Heart left ventricle (tissue), 16 donors: ENCODE measurements around the gene SFT2D3. TPM values are rescaled to one million over a fixed set of nuclear protein-coding genes. Genes with fewer than 3 reads are reported as not detected.

Experiments used
- ATAC-seq, 4 donors: fragments of 200-7000 bp; cut with Tn5 transposase; one replicate each; pipeline ENCODE4 v1.9.1; 2020 to 2022; ENCODE audit warnings: moderate library complexity in 4 of 4, mild to moderate bottlenecking in 3 of 4, moderate number of reproducible peaks in 1 of 4
- DNase-seq, 5 donors: peaks; one replicate each; pipeline ENCODE4 v3.0.0-alpha.2; 2020
- H3K27ac ChIP-seq, 12 donors: fragments of 200-600 bp; sonication (generic) in 4 of 12; one replicate each; pipeline versions ENCODE4 v1.5.0 to v1.8.0; 2016 to 2022; ENCODE audit warnings: mild to moderate bottlenecking in 2 of 12
- H3K27me3 ChIP-seq, 9 donors: fragments of 200-600 bp; sonication (generic) in 2 of 9; one replicate each; pipeline versions ENCODE4 v1.5.1 to v1.8.0; 2016 to 2022; ENCODE audit warnings: mild to moderate bottlenecking in 3 of 9
- H3K36me3 ChIP-seq, 9 donors: fragments of 200-600 bp; sonication (generic) in 2 of 9; one replicate each; pipeline versions ENCODE4 v1.5.0 to v1.8.0; 2018 to 2022; ENCODE audit warnings: mild to moderate bottlenecking in 2 of 9
- H3K4me1 ChIP-seq, 12 donors: fragments of 200-600 bp; sonication (generic) in 4 of 12; one replicate each; pipeline versions ENCODE4 v1.5.0 to v1.8.0; 2016 to 2022; ENCODE audit warnings: mild to moderate bottlenecking in 3 of 12
- H3K4me3 ChIP-seq, 12 donors: fragments of 200-600 bp; sonication (generic) in 4 of 12; one replicate each; pipeline versions ENCODE4 v1.5.0 to v1.8.0; 2017 to 2022; ENCODE audit warnings: mild to moderate bottlenecking in 9 of 12, moderate library complexity in 4 of 12
- H3K9me3 ChIP-seq, 12 donors: fragments of 200-600 bp; sonication (generic) in 4 of 12; one replicate each; pipeline versions ENCODE4 v1.5.0 to v1.8.0; 2016 to 2022; ENCODE audit warnings: mild to moderate bottlenecking in 1 of 12
- CTCF ChIP-seq, 12 donors: fragments of 200-600 bp; sonication (generic) in 4 of 12; IDR thresholded peaks; one replicate each; pipeline versions ENCODE4 v1.5.0 to v1.8.0; 2018 to 2022; ENCODE audit warnings: antibody characterized with exemption in 12 of 12, mild to moderate bottlenecking in 5 of 12
- POLR2A ChIP-seq, 2 donors: fragments of 450-650 bp; IDR thresholded peaks; one replicate each; pipeline ENCODE4 v1.6.1; 2017; ENCODE audit warnings: antibody characterized with exemption in 2 of 2, mild to moderate bottlenecking in 2 of 2, moderate library complexity in 2 of 2
- WGBS, 4 donors: extraction: QIAGEN DNeasy Blood & Tissue Kit in 2 of 4; methylation state at CpG; one replicate each; pipeline versions ENCODE4 v1.1.5 to v1.1.7; 2013 to 2018; 5-methylcytosine and 5-hydroxymethylcytosine counted together
- intact Hi-C, 10 donors: fragments of 100-400 bp; cut with DNase I; formaldehyde crosslinking; loops; one replicate each; pipeline versions ENCODE4 v1.11.1 to v1.14.2; 2022
- polyA plus RNA-seq, 2 donors: library from polyadenylated mRNA; stranded (reverse); fragments of 200-250 nt; gene quantifications; one replicate each; pipeline ENCODE4 v1.2.3, GENCODE V29; 2013
- total RNA-seq, 9 donors: library from RNA; depleted of rRNA in 2 of 9; stranded (reverse); fragments of >200 nt in 2 of 9; fragmentation: NEBNext Ultra II Directional in 3 of 9; extraction: Animal tissue kit (Norgen Biotek cat#: 25700) in 3 of 9; gene quantifications; one replicate each; pipeline versions ENCODE4 v1.1.0 to v1.2.4, GENCODE V29; 2016 to 2023
- donor health status: ischemic (EF 13 %, LVEDD 7.1; RV severe dilation, severe dysfunction).
- donor health status: healthy with polysubstance abuse.
- donor health status: DM: no; HTN: yes; CAD: no.
- donor health status: DM: no; HTN: no; CAD: no.
- donor health status: ischemic (EF 25% LVEDD 6.9; RV normal size, moderate dysfunction).
- donor health status: ischemic (EF 25% LVEDD 5.7; RV mildly dilated, moderate dysfunction).
- donor health status: healthy.
- donor health status: DM: yes; HTN: yes; CAD: no.
- donor health status: ischemic (EF 35%, LVEDD 5.7; RV mildly dilated, moderate dysfunction).
- donor health status: nonischemic (EF 11% LVEDD 7.7; RV severe dilation, severe dysfunction).
- donor health status: DM: yes; HTN: yes; CAD: no.
- donor health status: PGD.
- donor health status: ischemic (EF 29% LVEDD 5.4; RV normal size, mild dysfunction).
- donor health status: nonischemic (EF 23%, LVEDD 6.1; RV moderate dilation, normal function).

Gene SFT2D3
- total and polyA plus RNA-seq, 11 donors = 2.4 to 5.2 (median 3.6) TPM

GRCh38 chr2:127715778-127716449 is 14.6 kb downstream of the SFT2D3 start:
- ATAC-seq (no peak), DNase-seq (no peak)
- Histone ChIP-seq H3K36me3 (peaks cover 0 to 82% (median 59%) of the 10 kb centered on the region in 9 donors), H3K27ac (no peak overlapping the region), H3K27me3 (no peaks in the 10 kb centered on the region), H3K9me3 (no peaks in the 10 kb centered on the region), H3K4me1 (peaks cover 0 to 7% (median 0%) of the 10 kb centered on the region in 12 donors), H3K4me3 (no peak overlapping the region)
- TF ChIP-seq POLR2A (IDR thresholded peaks at IDR 0.05) = no peak
- TF ChIP-seq CTCF (IDR thresholded peaks at IDR 0.05) = no peak
- 86 to 90% (median 88%) methylated on average over 14 of the region's 14 CpGs for WGBS, 4 donors
- intact Hi-C loops = no loop called here

- Histone ChIP-seq H3K4me3 (no peak overlapping the region), H3K36me3 (peaks cover 0 to 90% (median 77%) of the 10 kb centered on the region in 9 donors), H3K27ac (no peak overlapping the region), H3K4me1 (peaks cover 0 to 15% (median under 1%) of the 10 kb centered on the region in 12 donors), H3K27me3 (no peaks in the 10 kb centered on the region), H3K9me3 (no peaks in the 10 kb centered on the region)
- DNase-seq (no peak), ATAC-seq (no peak)
- TF ChIP-seq CTCF (IDR thresholded peaks at IDR 0.05) (no peak), POLR2A (IDR thresholded peaks at IDR 0.05) (no peak)
- 95 to 97% (median 96%) methylated on average over 4 of the region's 4 CpGs for WGBS, 4 donors
- intact Hi-C loops = no loop called here
These were observed 17.0 kb downstream of the SFT2D3 start for GRCh38 chr2:127718271-127718670.

- DNase-seq (no peak), ATAC-seq (peak in 1 of 4 donors; percentile 30)
- peaks cover 0 to 26% (median 3%) of the 10 kb centered on the region in 12 donors for H3K4me1 ChIP-seq
- peak overlapping the region in 2 of 12 donors; percentile 9 to 12 for H3K27ac ChIP-seq
- H3K4me3 ChIP-seq = no peak overlapping the region
- no peaks in the 10 kb centered on the region for H3K9me3 ChIP-seq
- H3K36me3 ChIP-seq = peaks cover 0 to 88% (median 77%) of the 10 kb centered on the region in 9 donors
- 90 to 97% (median 97%) methylated on average over 7 to 13 of the region's 13 CpGs for WGBS, 4 donors
- intact Hi-C loops = no loop called here
- TF ChIP-seq POLR2A (IDR thresholded peaks at IDR 0.05) (no peak), CTCF (IDR thresholded peaks at IDR 0.05) (no peak)
- no peaks in the 10 kb centered on the region for H3K27me3 ChIP-seq
These were observed 18.3 kb downstream of the SFT2D3 start for GRCh38 chr2:127719301-127720218.
